HG02973 (cell line): Measurements from ENCODE around the gene DHRS1.
"Not testable (repeated sequence)": the region's sequence is repeated elsewhere in the genome, so short reads cannot be mapped to it uniquely, and the experiment has no call there.

ENCODE experiments used
- ATAC-seq: cut with Tn5 transposase; IDR thresholded peaks from one replicate; pipeline ENCODE4 v1.9.1; 2021; ENCODE audit warnings: moderate library complexity; ENCODE audit not compliant: unreplicated experiment

The DHRS1 gene

DNA sequence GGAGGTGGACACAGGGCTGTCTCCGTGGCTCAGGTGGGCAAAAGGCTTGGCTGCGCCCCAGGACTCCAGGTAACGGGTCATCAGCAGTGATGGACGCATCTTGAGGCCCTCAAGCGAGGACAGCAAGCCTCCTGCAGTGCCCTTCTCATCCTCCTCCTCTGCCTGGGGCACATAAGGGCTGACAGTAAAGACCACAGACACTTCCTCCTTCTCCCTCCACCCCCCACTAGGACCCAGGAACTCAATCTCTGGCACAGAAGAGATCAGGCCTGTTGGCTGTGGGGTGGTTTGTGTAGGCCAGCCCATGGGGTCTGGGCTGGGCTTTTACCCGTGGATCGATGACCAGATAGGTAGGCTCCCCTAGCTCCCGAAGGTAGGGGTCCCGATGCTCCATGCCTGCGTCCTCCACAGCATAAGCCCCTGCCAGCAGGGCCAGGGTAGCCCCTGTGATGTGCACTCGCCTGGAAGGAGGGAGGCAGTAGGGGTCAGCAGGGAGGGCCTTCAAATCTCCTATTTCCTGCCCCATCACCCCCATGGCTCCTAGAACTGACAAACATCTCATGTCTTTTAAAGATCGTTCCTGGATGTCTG, 29.6 kb upstream of the DHRS1 start:
- ATAC-seq, result no peak

GRCh38 chr14:24327914-24328313, 28.3 kb upstream of the DHRS1 start:
- ATAC-seq, result not testable (repeated sequence)

DNA sequence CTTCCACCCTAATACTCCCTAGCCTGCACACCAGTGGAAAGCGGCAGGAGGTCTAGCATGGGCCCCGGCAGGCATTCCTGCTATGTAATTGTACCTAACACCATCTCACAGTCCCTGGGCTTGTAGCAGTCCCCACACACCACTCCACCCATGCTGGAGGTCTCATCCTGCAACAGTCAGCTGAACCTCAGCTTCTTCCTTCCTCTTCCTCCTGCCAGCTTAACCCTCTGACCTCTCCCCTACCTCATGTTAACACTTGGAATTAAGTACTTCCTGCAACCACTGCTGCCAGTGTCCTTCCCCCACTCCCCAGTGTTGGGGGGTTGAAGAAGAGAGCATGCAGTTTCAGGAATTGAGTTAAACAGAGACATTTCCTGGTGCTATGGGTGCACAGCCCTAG, 27.7 kb upstream of the DHRS1 start:
- no peak for ATAC-seq

DNA sequence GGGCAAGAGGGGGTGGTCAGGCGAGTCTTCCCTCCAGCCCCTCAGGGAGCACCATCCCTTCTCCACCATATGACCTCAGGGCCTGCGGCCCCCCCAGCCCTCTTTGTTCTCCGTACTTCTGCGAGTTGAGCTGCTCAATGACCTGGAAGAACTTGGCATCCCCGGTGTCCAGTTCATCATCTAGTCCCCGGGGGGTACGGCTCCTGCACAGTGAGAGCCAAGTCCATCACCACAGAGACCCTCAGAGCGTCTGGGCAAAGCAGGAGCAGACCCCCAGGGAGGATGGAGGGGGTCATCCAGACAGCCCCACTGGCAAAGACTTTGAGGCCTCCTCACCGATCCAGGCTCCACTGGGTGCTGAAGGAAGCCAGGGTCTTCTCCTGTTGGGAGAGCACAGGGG, 26.4 kb upstream of the DHRS1 start:
- no peak for ATAC-seq

DNA sequence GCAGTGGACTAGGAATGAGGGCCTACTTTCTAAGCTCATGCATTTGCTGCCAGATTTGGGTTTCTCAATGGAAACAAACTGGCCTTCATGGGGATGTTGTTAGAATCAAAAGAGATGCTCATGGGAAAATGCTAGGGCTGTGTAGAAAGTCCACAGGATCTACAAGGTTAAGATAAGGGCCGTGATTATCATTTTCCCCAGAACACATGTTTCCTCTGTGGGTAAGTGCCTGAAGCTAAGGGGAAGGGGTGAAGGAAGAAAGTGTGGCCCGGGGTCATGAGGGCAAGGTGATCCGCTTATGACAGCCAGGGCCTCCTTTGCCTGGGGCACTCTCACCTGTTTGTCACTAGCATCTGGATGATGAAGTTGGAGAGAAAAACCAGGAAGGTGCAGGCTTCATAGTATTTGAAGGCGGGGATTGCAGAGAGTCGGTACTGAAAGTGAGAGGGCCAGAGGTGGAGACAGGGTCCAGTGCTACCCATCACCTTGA, 25.5 kb upstream of the DHRS1 start:
- ATAC-seq, result no peak

DNA sequence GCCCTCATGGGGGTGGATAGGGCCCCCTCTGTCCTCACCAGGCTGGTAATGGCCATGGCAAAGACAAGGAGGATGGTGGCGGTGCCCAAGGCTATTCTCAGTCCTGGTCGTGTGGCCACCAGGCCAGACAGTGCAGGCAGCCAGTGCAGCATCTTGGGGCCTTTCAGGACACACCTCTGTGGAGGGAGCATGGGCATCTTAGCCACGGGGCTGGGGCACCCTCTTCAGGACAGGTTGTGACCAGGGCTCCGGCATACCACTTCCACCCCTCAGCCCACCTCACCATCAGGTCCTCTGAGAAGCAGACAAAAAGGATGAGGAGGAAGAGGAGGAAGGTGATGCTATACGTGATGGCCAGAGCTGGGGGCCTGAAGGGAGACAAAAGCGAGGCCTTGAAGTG, 24.4 kb upstream of the DHRS1 start:
- no peak for ATAC-seq

DNA sequence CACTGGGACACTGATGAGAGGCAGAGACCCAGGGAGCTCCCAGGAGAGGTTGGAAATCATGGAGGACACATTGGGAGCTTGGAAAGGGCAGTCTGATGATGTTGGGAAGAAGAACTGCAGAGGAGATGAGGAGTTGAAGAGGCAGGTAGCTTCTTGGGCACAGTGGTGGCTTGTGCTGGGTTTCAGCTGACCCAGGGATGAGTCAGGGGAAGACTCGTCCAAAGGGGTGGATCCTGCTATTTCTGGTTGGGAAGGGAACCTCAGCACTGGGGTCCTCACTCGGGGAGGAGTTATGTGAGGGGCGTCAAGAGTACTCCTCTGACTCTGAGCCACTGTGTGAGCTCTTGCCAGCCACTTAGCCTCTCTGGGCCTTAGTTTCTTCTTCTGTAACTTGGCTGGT, 23.8 kb upstream of the DHRS1 start:
- ATAC-seq, result no peak

DNA sequence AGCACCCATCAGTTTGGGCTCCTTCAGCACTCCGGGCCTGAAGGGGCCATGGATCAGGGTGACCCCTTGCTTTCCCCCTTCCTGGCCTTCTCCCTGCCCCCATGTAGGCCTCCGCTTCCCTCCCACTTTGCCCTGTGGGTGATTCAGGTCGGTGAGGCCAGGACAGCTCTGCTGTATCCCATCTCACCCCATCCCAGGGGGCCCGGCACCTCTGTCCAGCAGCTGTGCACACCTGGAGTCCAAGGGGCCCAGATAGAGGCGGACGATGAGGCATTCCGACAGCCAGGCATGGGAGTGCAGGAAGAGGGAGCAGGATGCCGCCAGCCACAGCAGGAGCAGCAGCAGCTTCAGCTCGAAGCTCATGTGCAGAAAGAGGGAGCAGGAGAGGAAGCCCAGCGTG, 23.1 kb upstream of the DHRS1 start:
- ATAC-seq, result no peak

- ATAC-seq, result no peak
Measured at GRCh38 chr14:24321212-24321975, 21.8 kb upstream of the DHRS1 start.

GRCh38 chr14:24317141-24317928, 17.8 kb upstream of the DHRS1 start:
- ATAC-seq, result no peak

DNA sequence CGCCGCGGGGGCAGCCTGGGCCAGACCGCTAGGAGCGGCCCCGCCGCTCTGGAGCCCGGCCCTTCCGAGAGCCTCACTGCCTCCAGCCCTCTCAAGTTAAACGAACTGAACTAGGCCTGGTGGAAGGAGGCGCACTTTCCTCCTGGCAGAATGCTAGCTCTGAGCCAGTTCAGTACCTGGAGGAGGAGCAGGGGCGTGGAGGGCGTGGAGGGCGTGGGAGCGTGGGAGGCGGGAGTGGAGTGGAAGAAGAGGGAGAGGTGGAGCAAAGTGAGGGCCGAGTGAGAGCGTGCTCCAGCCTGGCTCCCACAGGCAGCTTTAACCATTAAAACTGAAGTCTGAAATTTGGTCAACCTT, 17.0 kb upstream of the DHRS1 start:
- no peak for ATAC-seq

DNA sequence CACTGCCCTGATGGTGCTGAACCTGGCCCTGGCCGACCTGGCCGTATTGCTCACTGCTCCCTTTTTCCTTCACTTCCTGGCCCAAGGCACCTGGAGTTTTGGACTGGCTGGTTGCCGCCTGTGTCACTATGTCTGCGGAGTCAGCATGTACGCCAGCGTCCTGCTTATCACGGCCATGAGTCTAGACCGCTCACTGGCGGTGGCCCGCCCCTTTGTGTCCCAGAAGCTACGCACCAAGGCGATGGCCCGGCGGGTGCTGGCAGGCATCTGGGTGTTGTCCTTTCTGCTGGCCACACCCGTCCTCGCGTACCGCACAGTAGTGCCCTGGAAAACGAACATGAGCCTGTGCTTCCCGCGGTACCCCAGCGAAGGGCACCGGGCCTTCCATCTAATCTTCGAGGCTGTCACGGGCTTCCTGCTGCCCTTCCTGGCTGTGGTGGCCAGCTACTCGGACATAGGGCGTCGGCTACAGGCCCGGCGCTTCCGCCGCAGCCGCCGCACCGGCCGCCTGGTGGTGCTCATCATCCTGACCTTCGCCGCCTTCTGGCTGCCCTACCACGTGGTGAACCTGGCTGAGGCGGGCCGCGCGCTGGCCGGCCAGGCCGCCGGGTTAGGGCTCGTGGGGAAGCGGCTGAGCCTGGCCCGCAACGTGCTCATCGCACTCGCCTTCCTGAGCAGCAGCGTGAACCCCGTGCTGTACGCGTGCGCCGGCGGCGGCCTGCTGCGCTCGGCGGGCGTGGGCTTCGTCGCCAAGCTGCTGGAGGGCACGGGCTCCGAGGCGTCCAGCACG, 16.4 kb upstream of the DHRS1 start:
- ATAC-seq, result no peak

GRCh38 chr14:24315243-24315806, 15.7 kb upstream of the DHRS1 start:
- ATAC-seq, result no peak

DNA sequence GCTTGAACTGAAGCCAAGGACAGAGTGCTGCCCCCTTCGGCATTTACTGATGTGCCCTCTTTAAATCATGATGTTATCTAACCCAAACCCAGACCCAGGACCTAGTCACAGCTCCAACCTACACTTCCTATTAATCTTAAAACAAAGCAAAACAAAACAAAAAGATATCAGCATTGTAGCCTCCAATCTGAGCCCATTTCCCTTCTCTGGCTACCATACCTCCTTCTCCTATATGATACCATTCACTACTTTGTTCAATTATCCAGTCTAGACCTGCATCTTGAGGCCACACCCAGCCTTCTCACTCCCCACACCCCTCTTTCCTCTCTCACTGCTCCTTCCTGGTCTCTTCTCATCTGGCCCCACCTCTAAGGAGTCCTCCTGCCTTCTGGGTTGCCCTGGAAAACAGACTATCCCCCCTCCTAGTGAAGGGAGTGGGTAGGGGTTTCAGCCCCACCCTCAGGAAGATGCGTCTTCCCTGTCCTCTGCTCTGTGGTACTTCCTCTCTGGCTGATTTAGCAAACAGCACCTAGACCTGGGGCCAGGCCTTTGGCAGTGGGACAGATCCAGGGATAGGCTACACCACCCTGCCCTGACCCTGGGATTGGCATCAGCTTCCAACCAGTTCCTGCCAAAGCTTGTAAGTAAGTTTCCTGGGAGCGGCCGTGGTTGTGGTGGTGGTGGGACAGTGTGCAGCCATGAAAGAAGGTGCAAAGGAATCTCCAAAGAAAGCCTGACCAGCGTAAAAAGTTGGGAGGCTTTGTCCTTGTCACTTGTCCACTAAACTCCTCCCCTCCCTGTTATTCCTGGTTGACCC, 15.0 kb upstream of the DHRS1 start:
- no peak for ATAC-seq

GRCh38 chr14:24313913-24314312, 14.3 kb upstream of the DHRS1 start:
- ATAC-seq, result no peak

GRCh38 chr14:24312736-24313507, 13.3 kb upstream of the DHRS1 start:
- ATAC-seq, result no peak

DNA sequence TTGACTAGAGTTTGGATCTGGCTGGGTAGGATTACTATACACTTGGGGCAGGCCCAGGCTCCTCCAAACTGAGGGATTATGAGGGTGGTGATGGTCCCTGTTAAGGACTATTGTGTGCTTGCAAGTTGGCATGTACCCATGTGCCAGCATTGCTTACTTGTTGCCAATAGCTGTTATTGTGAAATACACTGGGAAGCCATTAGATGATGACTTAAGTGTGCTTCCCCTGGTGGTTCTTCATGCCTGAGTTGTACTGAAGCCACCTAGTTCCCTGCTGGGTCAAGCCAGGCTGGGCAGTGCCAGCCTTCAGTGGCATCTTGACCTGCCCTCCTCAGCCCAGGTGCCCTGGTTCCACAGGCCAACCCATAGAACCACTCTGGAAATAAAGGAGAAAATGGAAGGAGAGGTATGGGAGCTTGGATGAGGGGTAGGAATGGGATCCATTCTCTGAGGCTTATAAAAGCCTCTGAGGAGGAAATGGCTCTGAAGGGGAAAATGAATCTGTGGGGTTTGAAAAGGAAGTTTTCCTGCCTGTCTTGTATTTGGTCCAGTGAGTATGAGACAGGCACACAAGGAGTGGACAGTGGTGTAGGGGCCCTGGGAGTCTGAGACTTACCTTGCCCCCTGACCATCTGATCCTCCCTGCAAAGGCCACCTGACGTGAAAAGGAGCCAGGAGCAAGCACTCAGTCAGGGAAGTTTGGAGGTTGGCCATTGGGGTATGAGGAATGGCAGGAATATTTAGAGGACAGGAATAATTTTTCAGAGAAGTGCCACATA, 12.4 kb upstream of the DHRS1 start:
- no peak for ATAC-seq
